Measurements from ENCODE around the gene RNF213. TPM values are rescaled to one million over a fixed set of nuclear protein-coding genes. Genes with fewer than 3 reads are reported as not detected.

Gene RNF213
- polyA plus RNA-seq, 1 of the 3 experiments (the other 2 are of a cell fraction): 57.5 TPM

DNA sequence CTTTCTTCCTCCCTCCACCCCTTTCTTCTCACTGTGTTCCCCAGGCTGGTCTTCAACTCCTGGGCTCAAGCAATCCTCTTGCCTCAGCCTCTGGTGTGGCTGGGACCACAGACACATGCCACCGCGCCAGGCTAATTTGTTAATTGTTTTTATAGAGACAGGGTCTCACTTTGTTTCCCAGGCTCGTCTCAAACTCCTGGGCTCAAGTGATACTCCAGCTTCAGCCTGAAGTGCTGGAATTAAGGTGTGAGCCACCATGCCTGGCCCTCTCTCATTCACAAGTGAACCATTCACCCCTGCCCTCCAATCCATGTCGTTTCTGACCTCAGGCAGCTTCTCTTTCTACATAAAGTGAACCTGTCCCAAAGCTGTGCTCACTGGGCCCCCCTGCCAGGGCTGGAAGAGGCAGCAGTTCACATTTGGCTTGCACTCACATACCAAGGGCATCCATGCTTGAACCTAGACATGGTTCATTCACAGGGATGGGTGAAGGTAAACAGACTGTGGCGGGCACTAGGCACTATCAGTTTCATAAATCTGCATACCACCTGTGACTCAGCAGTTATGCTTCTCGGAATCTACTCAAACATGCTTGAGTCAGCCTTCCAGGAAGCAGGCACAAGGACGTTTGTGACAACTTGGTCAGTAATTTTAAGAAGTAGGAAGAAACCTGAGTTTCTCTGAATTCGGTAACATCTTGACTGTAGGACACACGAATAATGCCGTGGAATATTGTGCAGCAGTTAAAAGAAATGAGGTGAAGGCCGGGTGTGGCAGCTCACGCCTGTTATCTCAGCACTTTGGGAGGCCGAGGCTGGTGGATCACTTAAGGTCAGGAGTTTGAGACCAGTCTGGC lies 6.0 kb upstream of the RNF213 start (continued):
- no peak for TF ChIP-seq RCOR1 (IDR thresholded peaks at IDR 0.05; ENCODE audit: low read length)
- peak; percentile 97 for TF ChIP-seq TEAD4 (IDR thresholded peaks at IDR 0.05; ENCODE audit: borderline replicate concordance, insufficient read depth)
- TF ChIP-seq NFIC (IDR thresholded peaks at IDR 0.05; ENCODE audit: borderline replicate concordance): peak; percentile 85
- TF ChIP-seq ELF1 (IDR thresholded peaks at IDR 0.05): peak; percentile 82
- TF ChIP-seq CHD2 (IDR thresholded peaks at IDR 0.05; ENCODE audit: low read length, partially characterized antibody): no peak
- no peak for TF ChIP-seq MXI1 (IDR thresholded peaks at IDR 0.05; ENCODE audit: low read depth, low read length)
- 0 out of 2 replicates have a peak, but pooled peaks have one; percentile 74 for TF ChIP-seq SIN3A (IDR thresholded peaks at IDR 0.05; ENCODE audit: borderline replicate concordance, low read depth, low read length)
- TF ChIP-seq JUND (IDR thresholded peaks at IDR 0.05): peak; percentile 99
- no peak for TF ChIP-seq FOXJ3 (CRISPR knock-in tag; IDR thresholded peaks at IDR 0.05)
- no peak for TF ChIP-seq IRF3 (IDR thresholded peaks at IDR 0.05; ENCODE audit: low read depth, low read length)
- TF ChIP-seq POLR2AphosphoS5 (IDR thresholded peaks at IDR 0.05; ENCODE audit: low read depth, low read length): peak; percentile 84; the same call in 1 of the 2 replicates
- TF ChIP-seq, protein P1, sequence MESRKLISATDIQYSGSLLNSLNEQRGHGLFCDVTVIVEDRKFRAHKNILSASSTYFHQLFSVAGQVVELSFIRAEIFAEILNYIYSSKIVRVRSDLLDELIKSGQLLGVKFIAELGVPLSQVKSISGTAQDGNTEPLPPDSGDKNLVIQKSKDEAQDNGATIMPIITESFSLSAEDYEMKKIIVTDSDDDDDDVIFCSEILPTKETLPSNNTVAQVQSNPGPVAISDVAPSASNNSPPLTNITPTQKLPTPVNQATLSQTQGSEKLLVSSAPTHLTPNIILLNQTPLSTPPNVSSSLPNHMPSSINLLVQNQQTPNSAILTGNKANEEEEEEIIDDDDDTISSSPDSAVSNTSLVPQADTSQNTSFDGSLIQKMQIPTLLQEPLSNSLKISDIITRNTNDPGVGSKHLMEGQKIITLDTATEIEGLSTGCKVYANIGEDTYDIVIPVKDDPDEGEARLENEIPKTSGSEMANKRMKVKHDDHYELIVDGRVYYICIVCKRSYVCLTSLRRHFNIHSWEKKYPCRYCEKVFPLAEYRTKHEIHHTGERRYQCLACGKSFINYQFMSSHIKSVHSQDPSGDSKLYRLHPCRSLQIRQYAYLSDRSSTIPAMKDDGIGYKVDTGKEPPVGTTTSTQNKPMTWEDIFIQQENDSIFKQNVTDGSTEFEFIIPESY (IDR thresholded peaks at IDR 0.05; ENCODE audit: borderline replicate concordance, low read depth): no peak; the same call in 1 of the 2 replicates
- no peak for TF ChIP-seq SMC3 (IDR thresholded peaks at IDR 0.05; ENCODE audit: low read depth, low read length)
- TF ChIP-seq, protein P2, sequence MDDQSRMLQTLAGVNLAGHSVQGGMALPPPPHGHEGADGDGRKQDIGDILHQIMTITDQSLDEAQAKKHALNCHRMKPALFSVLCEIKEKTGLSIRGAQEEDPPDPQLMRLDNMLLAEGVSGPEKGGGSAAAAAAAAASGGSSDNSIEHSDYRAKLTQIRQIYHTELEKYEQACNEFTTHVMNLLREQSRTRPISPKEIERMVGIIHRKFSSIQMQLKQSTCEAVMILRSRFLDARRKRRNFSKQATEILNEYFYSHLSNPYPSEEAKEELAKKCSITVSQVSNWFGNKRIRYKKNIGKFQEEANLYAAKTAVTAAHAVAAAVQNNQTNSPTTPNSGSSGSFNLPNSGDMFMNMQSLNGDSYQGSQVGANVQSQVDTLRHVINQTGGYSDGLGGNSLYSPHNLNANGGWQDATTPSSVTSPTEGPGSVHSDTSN (IDR thresholded peaks at IDR 0.05): peak; percentile 85
- peak; percentile 88 for TF ChIP-seq MAX (IDR thresholded peaks at IDR 0.05; ENCODE audit: low read depth)
- TF ChIP-seq TCF12 (IDR thresholded peaks at IDR 0.05): peak; percentile 95
- TF ChIP-seq EP300 (IDR thresholded peaks at IDR 0.05; ENCODE audit: borderline replicate concordance in 1 of 2, low read depth in 1 of 2, low read length in 1 of 2): peak; percentile 65 to 96; a peak in 3 of 4 replicates

Measured in SK-N-SH (cell line).